IMR-90 (cell line): ENCODE data around the gene NRCAM. TPM values are rescaled to one million over a fixed set of nuclear protein-coding genes. Genes with fewer than 3 reads are reported as not detected.
"Not testable (repeated sequence)": the region's sequence is repeated elsewhere in the genome, so short reads cannot be mapped to it uniquely, and the experiment has no call there.

Experiments
- ATAC-seq: fragments of 200-7000 bp; cut with Tn5 transposase; 2 replicates; pipeline ENCODE4 v1.9.1; 2020; ENCODE audit warnings: low read depth, mild to moderate bottlenecking, moderate library complexity
- BruUV-seq: library from RNA; stranded (reverse); fragments of 400-500 nt; replicated peaks from 2 replicates; lab custom pipeline; 2021; lab: Mats Ljungman, UMichigan
- CTCF ChIA-PET: fragments of 300-600 bp; formaldehyde crosslinking; extraction: SDS; loops from one replicate; lab custom pipeline; 2021; ENCODE audit warnings: antibody characterized with exemption; lab: Yijun Ruan, JAX
- POLR2A ChIA-PET: fragments of 300-600 bp; sonication (Branson Sonifier 250); formaldehyde crosslinking; loops from one replicate; lab custom pipeline; 2022; ENCODE audit warnings: antibody characterized with exemption; ENCODE audit not compliant: unreplicated experiment; lab: Charles Lee
- DNase-seq: peaks from one replicate; pipeline ENCODE4 v3.0.0; 2013
- H2AFZ ChIP-seq: replicated peaks from 2 replicates; pipeline ENCODE3; 2013; ENCODE audit warnings: low read length, mild to moderate bottlenecking; ENCODE audit not compliant: poor library complexity
- H2AK5ac ChIP-seq: 2 replicates; pipeline ENCODE4 v1.6.1; 2013; ENCODE audit warnings: low read depth, low read length, inconsistent platforms
- H2AK9ac ChIP-seq: replicated peaks from 2 replicates; pipeline ENCODE3; 2013; ENCODE audit warnings: mild to moderate bottlenecking, low read depth, low read length, moderate library complexity; ENCODE audit not compliant: poor library complexity
- H2BK120ac ChIP-seq: 2 replicates; pipeline ENCODE4 v1.6.1; 2013; ENCODE audit warnings: low read depth, low read length, inconsistent platforms
- H2BK15ac ChIP-seq: 3 replicates; pipeline ENCODE4 v1.6.1; 2013; ENCODE audit warnings: low read depth, low read length, inconsistent platforms
- H2BK20ac ChIP-seq: 2 replicates; pipeline ENCODE4 v1.6.1; 2013; ENCODE audit warnings: low read depth, mild to moderate bottlenecking, inconsistent platforms, low read length, moderate library complexity
- H2BK5ac ChIP-seq: 2 replicates; pipeline ENCODE4 v1.6.1; 2013; ENCODE audit warnings: mild to moderate bottlenecking, low read depth, low read length, inconsistent platforms; ENCODE audit not compliant: poor library complexity, severe bottlenecking
- H3K14ac ChIP-seq: replicated peaks from 2 replicates; pipeline ENCODE4 v1.6.1; 2013; ENCODE audit warnings: low read depth, low read length, inconsistent platforms
- H3K18ac ChIP-seq: 2 replicates; pipeline ENCODE4 v1.6.1; 2013; ENCODE audit warnings: low read depth, low read length, control low read depth
- H3K23ac ChIP-seq: 2 replicates; pipeline ENCODE4 v1.6.1; 2013; ENCODE audit warnings: low read depth, low read length, inconsistent platforms
- H3K27ac ChIP-seq: 2 replicates; pipeline ENCODE4 v1.5.1; 2013; ENCODE audit warnings: mild to moderate bottlenecking, control low read depth, low read length; ENCODE audit not compliant: insufficient read depth
- H3K27me3 ChIP-seq: 2 replicates; pipeline ENCODE4 v1.6.1; 2013; ENCODE audit warnings: low read length; ENCODE audit not compliant: control insufficient read depth, insufficient read depth
- H3K36me3 ChIP-seq: 2 replicates; pipeline ENCODE4 v1.6.1; 2013; ENCODE audit warnings: low read length, mixed read lengths; ENCODE audit not compliant: control insufficient read depth, insufficient read depth
- H3K4ac ChIP-seq: 2 replicates; pipeline ENCODE4 v1.6.1; 2013; ENCODE audit warnings: low read depth, low read length, inconsistent platforms
- H3K4me1 ChIP-seq: 2 replicates; pipeline ENCODE4 v1.6.1; 2013; ENCODE audit warnings: low read length, mixed read lengths; ENCODE audit not compliant: control insufficient read depth, insufficient read depth
- H3K4me2 ChIP-seq: 2 replicates; pipeline ENCODE4 v1.6.1; 2013; ENCODE audit warnings: low read depth, mild to moderate bottlenecking, control low read depth, low read length, moderate library complexity
- H3K4me3 ChIP-seq: 2 replicates; pipeline ENCODE4 v1.5.1; 2013; ENCODE audit warnings: low read depth, mild to moderate bottlenecking, control low read depth, low read length, moderate library complexity; ENCODE audit not compliant: insufficient read depth
- H3K56ac ChIP-seq: 2 replicates; pipeline ENCODE4 v1.6.1; 2013; ENCODE audit warnings: low read length, inconsistent platforms; ENCODE audit not compliant: insufficient read depth; ENCODE audit errors: extremely low read depth
- H3K79me1 ChIP-seq, 2 experiments: 2 replicates each; pipeline ENCODE4 v1.6.1; 2013; ENCODE audit warnings: low read length in 2 of 2, inconsistent platforms in 1 of 2, low read depth in 1 of 2
- H3K9ac ChIP-seq: 2 replicates; pipeline ENCODE4 v1.6.1; 2013; ENCODE audit warnings: low read depth, low read length, control low read depth
- H3K9me1 ChIP-seq: 2 replicates; pipeline ENCODE4 v1.6.1; 2013; ENCODE audit warnings: low read length, inconsistent platforms; ENCODE audit not compliant: insufficient read depth
- H3K9me3 ChIP-seq: 2 replicates; pipeline ENCODE4 v1.6.1; 2013; ENCODE audit warnings: low read length; ENCODE audit not compliant: control insufficient read depth, insufficient read depth
- H4K20me1 ChIP-seq: 2 replicates; pipeline ENCODE4 v1.6.1; 2013; ENCODE audit warnings: low read length, inconsistent platforms; ENCODE audit not compliant: insufficient read depth
- H4K5ac ChIP-seq: 2 replicates; pipeline ENCODE4 v1.6.1; 2013; ENCODE audit warnings: mild to moderate bottlenecking, low read depth, low read length, control low read depth
- H4K8ac ChIP-seq, 2 experiments: 2 replicates each; pipeline ENCODE4 v1.6.1; 2013; ENCODE audit warnings: low read depth in 2 of 2, low read length in 2 of 2, control low read depth in 1 of 2, inconsistent platforms in 1 of 2
- H4K91ac ChIP-seq: 2 replicates; pipeline ENCODE4 v1.6.1; 2013; ENCODE audit warnings: low read depth, low read length, inconsistent platforms; ENCODE audit not compliant: insufficient read depth
- WGBS, 2 experiments: methylation state at CpG; one replicate each; pipeline versions ENCODE4 v1.1.5 to v1.1.7; 2013; ENCODE audit warnings: missing lambda C conversion rate in 2 of 2; ENCODE audit not compliant: insufficient read length in 1 of 2; ENCODE audit errors: extremely low coverage in 2 of 2; 5-methylcytosine and 5-hydroxymethylcytosine counted together
- dilution Hi-C: fragments of 300-500 bp; cut with HindIII; formaldehyde crosslinking; loops from one replicate; pipeline ENCODE4 v1.14.3; 2018; ENCODE audit warnings: low sequenced_read_pairs; ENCODE audit not compliant: unreplicated experiment
- in situ Hi-C: fragments of 300-500 bp; cut with MboI; formaldehyde crosslinking; loops from 3 replicates; pipeline ENCODE4 v1.14.3; 2019; ENCODE audit warnings: low sequenced_read_pairs, inconsistent platforms, mixed read lengths
- intact Hi-C: fragments of 100-400 bp; cut with micrococcal nuclease; formaldehyde crosslinking; loops from 2 replicates; pipeline ENCODE4 v1.10.0; 2022
- polyA plus RNA-seq, 3 experiments: library from polyadenylated mRNA; depleted of rRNA; stranded (reverse); fragments of >200 nt; gene quantifications; 2 replicates each; pipeline ENCODE4 v1.2.3, GENCODE V29; 2012; ENCODE audit warnings: low replicate concordance in 1 of 3
- total RNA-seq: library from RNA; depleted of rRNA; stranded (reverse); fragments of >200 nt; gene quantifications from 2 replicates; pipeline ENCODE4 v1.2.3, GENCODE V29; 2012

NRCAM gene
- total and polyA plus RNA-seq, 2 of the 4 experiments (the other 2 are of a cell fraction) = 0.46 to 1.1 TPM

DNA sequence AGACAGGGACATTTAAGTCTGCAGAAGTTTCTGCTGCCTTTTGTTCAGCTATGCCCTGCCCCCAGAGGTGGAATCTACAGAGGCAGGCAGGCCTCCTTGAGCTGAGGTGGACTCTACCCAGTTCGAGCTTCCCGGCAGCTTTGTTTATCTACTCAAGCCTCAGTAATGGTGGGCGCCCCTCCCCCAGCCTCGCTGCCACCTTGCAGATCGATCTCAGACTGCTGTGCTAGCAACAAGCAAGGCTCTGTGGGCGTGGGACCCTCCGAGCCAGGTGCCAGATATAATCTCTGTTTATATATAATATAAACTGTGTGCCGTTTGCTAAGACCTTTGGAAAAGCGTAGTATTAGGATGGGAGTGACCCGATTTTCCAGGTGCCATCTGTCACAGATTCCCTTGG, 63.1 kb downstream of the NRCAM start:
- H2AK9ac ChIP-seq, H3K14ac ChIP-seq, H3K27ac ChIP-seq, H3K18ac ChIP-seq, H3K4me3 ChIP-seq, H2BK20ac ChIP-seq, BruUV-seq, H4K91ac ChIP-seq, intact Hi-C loops, H4K5ac ChIP-seq, H2AK5ac ChIP-seq, in situ Hi-C loops, H2BK120ac ChIP-seq, dilution Hi-C loops, ATAC-seq, H3K23ac ChIP-seq, H3K36me3 ChIP-seq, H4K8ac ChIP-seq, H3K79me1 ChIP-seq, H3K9me1 ChIP-seq, POLR2A ChIA-PET, CTCF ChIA-PET, H3K4me1 ChIP-seq, H3K4me2 ChIP-seq, H2BK15ac ChIP-seq, H3K9me3 ChIP-seq, H3K56ac ChIP-seq, H2AFZ ChIP-seq, H4K20me1 ChIP-seq, H3K4ac ChIP-seq, H3K9ac ChIP-seq, DNase-seq, H3K27me3 ChIP-seq, H2BK5ac ChIP-seq: not testable (repeated sequence)
- 0% methylated on average over 1 of the region's 10 CpGs; no CpG with 5 or more reads in 1 of the 2 experiments for WGBS, 2 experiments

DNA sequence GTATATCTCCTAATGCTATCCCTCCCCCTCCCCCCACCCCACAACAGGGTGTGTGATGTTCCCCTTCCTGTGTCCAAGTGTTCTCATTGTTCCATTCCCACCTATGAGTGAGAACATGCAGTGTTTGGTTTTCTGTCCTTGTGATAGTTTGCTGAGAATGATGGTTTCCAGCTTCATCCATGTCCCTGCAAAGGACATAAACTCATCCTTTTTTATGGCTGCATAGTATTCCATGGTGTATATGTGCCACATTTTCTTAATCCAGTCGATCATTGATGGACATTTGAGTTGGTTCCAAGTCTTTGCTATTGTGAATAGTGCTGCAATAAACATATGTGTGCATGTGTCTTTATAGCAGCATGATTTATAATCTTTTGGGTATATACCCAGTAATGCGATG, 68.5 kb downstream of the NRCAM start:
- DNase-seq, H3K9ac ChIP-seq, H4K5ac ChIP-seq, H3K79me1 ChIP-seq, H3K4ac ChIP-seq, H3K14ac ChIP-seq, ATAC-seq, H2BK120ac ChIP-seq, H4K91ac ChIP-seq, dilution Hi-C loops, H3K18ac ChIP-seq, CTCF ChIA-PET, H2AK5ac ChIP-seq, H3K27me3 ChIP-seq, H4K20me1 ChIP-seq, H3K4me1 ChIP-seq, in situ Hi-C loops, H3K56ac ChIP-seq, BruUV-seq, H3K4me3 ChIP-seq, H2BK15ac ChIP-seq, H2AFZ ChIP-seq, H3K9me1 ChIP-seq, POLR2A ChIA-PET, H2AK9ac ChIP-seq, H3K4me2 ChIP-seq, H2BK20ac ChIP-seq, H2BK5ac ChIP-seq, H3K36me3 ChIP-seq, H3K23ac ChIP-seq, H3K27ac ChIP-seq, H4K8ac ChIP-seq, intact Hi-C loops, H3K9me3 ChIP-seq: not testable (repeated sequence)
- no CpG with 5 or more reads among the region's 2 CpGs for WGBS, 2 experiments
